ENCODE measurements around the gene TNS3.

- TF ChIP-seq CTCF (IDR thresholded peaks at IDR 0.05; ENCODE audit: insufficient read depth, low read length) (no peak), POLR2AphosphoS5 (IDR thresholded peaks at IDR 0.05; ENCODE audit: low read depth) (no peak), SPI1 (IDR thresholded peaks at IDR 0.05; ENCODE audit: borderline replicate concordance, low read depth) (no peak)
Observed at GRCh38 chr7:47496666-47497065, 85.2 kb downstream of the TNS3 start.

All from HL-60 (cell line).